H1 (cell line): ENCODE measurements around the gene FAM237A. TPM values are rescaled to one million over a fixed set of nuclear protein-coding genes. Genes with fewer than 3 reads are reported as not detected.

ENCODE experiments used
- CHD1 ChIP-seq: IDR thresholded peaks from 2 replicates; pipeline ENCODE4 v1.6.1; 2012; ENCODE audit warnings: low read depth, low read length, improper control_type of control experiment
- CHD7 ChIP-seq: fragments of 300-600 bp; sonication (generic); IDR thresholded peaks from 2 replicates; pipeline ENCODE4 v1.7.1; 2012; ENCODE audit warnings: low read length, moderate library complexity, mild to moderate bottlenecking, inconsistent platforms; ENCODE audit not compliant: insufficient replicate concordance
- HDAC6 ChIP-seq: IDR thresholded peaks from one replicate; pipeline ENCODE4 v1.7.1; 2012; ENCODE audit warnings: low read depth, mild to moderate bottlenecking, inconsistent platforms, low read length, moderate library complexity
- MAX ChIP-seq: IDR thresholded peaks from 2 replicates; pipeline ENCODE4 v1.6.1; 2012; ENCODE audit warnings: inconsistent platforms
- NRF1 ChIP-seq: IDR thresholded peaks from 2 replicates; pipeline ENCODE4 v1.6.1; 2011; ENCODE audit warnings: mild to moderate bottlenecking, low read depth, low read length, improper control_type of control experiment
- SIX5 ChIP-seq: IDR thresholded peaks from 2 replicates; pipeline ENCODE4 v1.6.1; 2011; ENCODE audit warnings: mild to moderate bottlenecking, low read depth, low read length
- ZNF274 ChIP-seq: IDR thresholded peaks from 2 replicates; pipeline ENCODE4 v1.7.0; 2012; ENCODE audit warnings: low read length, borderline replicate concordance; ENCODE audit errors: extremely low read depth
- polyA plus RNA-seq, 7 experiments: library from polyadenylated mRNA; depleted of rRNA in 3 of 7; stranded (reverse) in 5 of 7; unstranded in 2 of 7; fragments of >200 nt in 5 of 7; fragments of 200-250 nt in 2 of 7; gene quantifications; 1 replicate in 5 of 7; 2 replicates in 1 of 7; 4 replicates in 1 of 7; pipeline versions ENCODE4 v1.2.1 to v1.2.3, GENCODE V29; 2011 to 2013; ENCODE audit warnings: missing spikeins in 2 of 7, mixed read lengths in 2 of 7
- total RNA-seq: library from RNA; stranded (reverse); fragmentation: NEBNext Ultra II Directional; extraction: Animal tissue kit (Norgen Biotek cat#: 25700); gene quantifications from 2 replicates; pipeline ENCODE4 v1.2.1, GENCODE V29; 2021
- TF ChIP-seq, protein P1 (sequence below): IDR thresholded peaks from 2 replicates; pipeline ENCODE4 v1.6.1; 2012; ENCODE audit warnings: low read length, inconsistent platforms

FAM237A gene
- total and polyA plus RNA-seq, 2 of the 8 experiments (the other 6 are each of a cell fraction or from before 2014, with no cell fraction given), result not detected

DNA sequence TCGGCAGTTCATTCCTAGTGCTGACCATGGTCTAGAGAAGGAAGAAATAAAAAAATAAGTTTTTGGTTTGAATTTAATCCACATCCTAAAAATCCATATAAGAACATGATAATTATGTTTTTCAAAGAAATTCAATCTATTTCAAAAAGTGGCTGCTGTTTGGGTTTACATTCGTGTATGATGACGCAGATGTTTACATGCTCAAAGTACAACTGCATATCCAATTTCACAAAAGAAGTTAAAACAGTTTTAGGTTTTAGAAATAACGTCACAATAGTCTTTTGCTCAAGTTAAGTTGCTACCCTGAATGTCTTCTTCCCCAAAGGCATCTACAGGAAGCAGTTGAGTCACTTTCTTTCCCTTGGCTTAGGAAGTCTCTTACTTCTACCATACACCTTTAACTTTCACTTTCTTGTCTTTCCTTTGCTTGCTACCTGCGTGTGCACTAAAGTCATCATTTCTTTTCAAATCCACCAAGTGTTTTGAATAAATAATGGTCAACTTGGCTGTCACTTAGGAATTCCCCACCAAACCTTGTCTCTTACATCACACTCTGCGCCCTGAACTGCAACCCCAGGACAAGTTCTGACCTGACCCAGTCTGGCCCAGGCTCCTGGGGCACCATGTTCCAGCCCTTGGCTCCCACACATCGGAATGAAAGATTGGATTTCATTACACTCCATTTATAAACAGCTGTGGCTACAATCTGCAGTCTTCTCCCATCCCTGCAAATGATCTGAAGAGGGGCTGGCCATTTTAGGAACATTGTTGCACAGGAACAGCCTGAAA lies 28.4 kb downstream of the FAM237A start (continued):
- TF ChIP-seq CHD7 (no peak), HDAC6 (no peak), MAX (no peak), NRF1 (no peak), CHD1 (no peak), SIX5 (no peak), ZNF274 (no peak)
- TF ChIP-seq, protein P1, sequence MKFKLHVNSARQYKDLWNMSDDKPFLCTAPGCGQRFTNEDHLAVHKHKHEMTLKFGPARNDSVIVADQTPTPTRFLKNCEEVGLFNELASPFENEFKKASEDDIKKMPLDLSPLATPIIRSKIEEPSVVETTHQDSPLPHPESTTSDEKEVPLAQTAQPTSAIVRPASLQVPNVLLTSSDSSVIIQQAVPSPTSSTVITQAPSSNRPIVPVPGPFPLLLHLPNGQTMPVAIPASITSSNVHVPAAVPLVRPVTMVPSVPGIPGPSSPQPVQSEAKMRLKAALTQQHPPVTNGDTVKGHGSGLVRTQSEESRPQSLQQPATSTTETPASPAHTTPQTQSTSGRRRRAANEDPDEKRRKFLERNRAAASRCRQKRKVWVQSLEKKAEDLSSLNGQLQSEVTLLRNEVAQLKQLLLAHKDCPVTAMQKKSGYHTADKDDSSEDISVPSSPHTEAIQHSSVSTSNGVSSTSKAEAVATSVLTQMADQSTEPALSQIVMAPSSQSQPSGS, result no peak
